GM23338 (cell line): ENCODE measurements around the gene GRIK4. TPM values are rescaled to one million over a fixed set of nuclear protein-coding genes. Genes with fewer than 3 reads are reported as not detected.

Experiments
- EZH2 ChIP-seq: fragments of 200-600 bp; sonication (generic); IDR thresholded peaks from one replicate; pipeline ENCODE4 v1.8.0; 2017; ENCODE audit warnings: antibody characterized with exemption, mild to moderate bottlenecking, low read depth; ENCODE audit not compliant: unreplicated experiment
- POLR2AphosphoS5 ChIP-seq: IDR thresholded peaks from 2 replicates; pipeline ENCODE4 v1.6.1; 2016; ENCODE audit warnings: antibody characterized with exemption, low read depth
- STAT1 ChIP-seq: IDR thresholded peaks from one replicate; pipeline ENCODE4 v1.6.1; 2016; ENCODE audit warnings: antibody characterized with exemption; ENCODE audit not compliant: unreplicated experiment
- ZNF331 ChIP-seq: fragments of 250-450 bp; sonication (Bioruptor Pico); IDR thresholded peaks from 2 replicates; pipeline ENCODE4 v1.5.0; 2020; ENCODE audit warnings: low read depth, mild to moderate bottlenecking, moderate library complexity
- polyA plus RNA-seq: library from polyadenylated mRNA; unstranded; fragments of >200 nt; fragmentation: Nextera tagmentation; extraction: Ambion mirVana; gene quantifications from 2 replicates; pipeline ENCODE4 v1.2.1, GENCODE V29; 2016
- total RNA-seq: library from RNA; depleted of rRNA; stranded (reverse); fragments of >200 nt; shearing (Covaris generic); gene quantifications from 2 replicates; pipeline ENCODE4 v1.2.3, GENCODE V29; 2014
- TF ChIP-seq, protein P1 (sequence below): fragments of 250-450 bp; sonication (Bioruptor Pico); IDR thresholded peaks from 2 replicates; pipeline ENCODE4 v1.5.0; 2020; ENCODE audit warnings: mild to moderate bottlenecking, moderate library complexity
- TF ChIP-seq, protein P2 (sequence below): IDR thresholded peaks from 2 replicates; pipeline ENCODE4 v1.6.1; 2016; ENCODE audit warnings: antibody characterized with exemption
- TF ChIP-seq, protein P3 (sequence below): IDR thresholded peaks from one replicate; pipeline ENCODE4 v1.6.1; 2018; ENCODE audit warnings: antibody characterized with exemption; ENCODE audit not compliant: unreplicated experiment

GRIK4 gene
- total and polyA plus RNA-seq, 2 experiments from 2014 or later, result 0.63 to 2.2 TPM

DNA sequence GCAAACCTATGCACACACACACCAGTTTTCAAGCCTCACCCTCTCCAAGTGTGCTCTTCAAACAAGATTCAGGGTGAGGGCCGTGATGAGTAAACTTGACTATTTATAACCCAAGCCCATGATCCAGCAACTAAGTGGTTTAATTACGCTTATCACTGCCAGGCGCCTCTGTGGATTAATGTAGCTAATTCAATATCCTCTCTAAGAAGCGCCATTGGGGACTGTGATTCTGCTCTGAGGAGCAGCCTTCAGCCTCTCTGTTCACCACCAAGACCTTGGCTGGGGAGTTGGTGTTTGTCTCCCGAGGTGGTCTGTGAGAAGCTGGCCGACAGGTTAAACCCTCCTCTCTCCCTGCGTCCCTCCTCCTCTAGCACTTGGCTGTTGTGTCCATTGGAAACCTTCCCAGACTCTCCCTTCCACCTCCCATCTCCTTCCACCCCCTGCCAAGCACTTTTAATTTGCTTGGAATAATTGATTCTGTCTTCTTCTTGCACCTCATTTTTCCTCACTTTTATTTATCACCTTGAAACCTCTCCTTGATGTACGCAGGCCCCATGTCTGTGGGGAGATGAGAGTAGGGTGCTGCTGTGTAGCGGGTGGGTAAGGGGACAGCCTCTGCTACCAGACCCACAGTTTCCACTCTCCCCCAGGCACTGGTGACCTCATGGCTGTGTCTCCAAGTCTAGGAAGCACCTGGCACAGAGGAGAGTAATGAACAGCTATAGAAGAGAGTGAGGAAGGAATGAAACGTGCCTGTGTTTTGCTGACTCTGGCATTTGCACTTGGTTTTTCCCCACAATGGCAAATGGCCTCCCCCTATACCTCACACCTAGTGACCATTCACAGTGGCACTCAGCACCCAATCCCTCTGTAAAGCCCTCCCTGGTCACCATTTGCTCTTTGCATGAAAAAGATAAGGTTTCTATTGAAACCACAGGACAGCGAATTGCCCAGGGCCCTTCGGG is 236.6 kb downstream of the GRIK4 start (continued):
- TF ChIP-seq, protein P1, sequence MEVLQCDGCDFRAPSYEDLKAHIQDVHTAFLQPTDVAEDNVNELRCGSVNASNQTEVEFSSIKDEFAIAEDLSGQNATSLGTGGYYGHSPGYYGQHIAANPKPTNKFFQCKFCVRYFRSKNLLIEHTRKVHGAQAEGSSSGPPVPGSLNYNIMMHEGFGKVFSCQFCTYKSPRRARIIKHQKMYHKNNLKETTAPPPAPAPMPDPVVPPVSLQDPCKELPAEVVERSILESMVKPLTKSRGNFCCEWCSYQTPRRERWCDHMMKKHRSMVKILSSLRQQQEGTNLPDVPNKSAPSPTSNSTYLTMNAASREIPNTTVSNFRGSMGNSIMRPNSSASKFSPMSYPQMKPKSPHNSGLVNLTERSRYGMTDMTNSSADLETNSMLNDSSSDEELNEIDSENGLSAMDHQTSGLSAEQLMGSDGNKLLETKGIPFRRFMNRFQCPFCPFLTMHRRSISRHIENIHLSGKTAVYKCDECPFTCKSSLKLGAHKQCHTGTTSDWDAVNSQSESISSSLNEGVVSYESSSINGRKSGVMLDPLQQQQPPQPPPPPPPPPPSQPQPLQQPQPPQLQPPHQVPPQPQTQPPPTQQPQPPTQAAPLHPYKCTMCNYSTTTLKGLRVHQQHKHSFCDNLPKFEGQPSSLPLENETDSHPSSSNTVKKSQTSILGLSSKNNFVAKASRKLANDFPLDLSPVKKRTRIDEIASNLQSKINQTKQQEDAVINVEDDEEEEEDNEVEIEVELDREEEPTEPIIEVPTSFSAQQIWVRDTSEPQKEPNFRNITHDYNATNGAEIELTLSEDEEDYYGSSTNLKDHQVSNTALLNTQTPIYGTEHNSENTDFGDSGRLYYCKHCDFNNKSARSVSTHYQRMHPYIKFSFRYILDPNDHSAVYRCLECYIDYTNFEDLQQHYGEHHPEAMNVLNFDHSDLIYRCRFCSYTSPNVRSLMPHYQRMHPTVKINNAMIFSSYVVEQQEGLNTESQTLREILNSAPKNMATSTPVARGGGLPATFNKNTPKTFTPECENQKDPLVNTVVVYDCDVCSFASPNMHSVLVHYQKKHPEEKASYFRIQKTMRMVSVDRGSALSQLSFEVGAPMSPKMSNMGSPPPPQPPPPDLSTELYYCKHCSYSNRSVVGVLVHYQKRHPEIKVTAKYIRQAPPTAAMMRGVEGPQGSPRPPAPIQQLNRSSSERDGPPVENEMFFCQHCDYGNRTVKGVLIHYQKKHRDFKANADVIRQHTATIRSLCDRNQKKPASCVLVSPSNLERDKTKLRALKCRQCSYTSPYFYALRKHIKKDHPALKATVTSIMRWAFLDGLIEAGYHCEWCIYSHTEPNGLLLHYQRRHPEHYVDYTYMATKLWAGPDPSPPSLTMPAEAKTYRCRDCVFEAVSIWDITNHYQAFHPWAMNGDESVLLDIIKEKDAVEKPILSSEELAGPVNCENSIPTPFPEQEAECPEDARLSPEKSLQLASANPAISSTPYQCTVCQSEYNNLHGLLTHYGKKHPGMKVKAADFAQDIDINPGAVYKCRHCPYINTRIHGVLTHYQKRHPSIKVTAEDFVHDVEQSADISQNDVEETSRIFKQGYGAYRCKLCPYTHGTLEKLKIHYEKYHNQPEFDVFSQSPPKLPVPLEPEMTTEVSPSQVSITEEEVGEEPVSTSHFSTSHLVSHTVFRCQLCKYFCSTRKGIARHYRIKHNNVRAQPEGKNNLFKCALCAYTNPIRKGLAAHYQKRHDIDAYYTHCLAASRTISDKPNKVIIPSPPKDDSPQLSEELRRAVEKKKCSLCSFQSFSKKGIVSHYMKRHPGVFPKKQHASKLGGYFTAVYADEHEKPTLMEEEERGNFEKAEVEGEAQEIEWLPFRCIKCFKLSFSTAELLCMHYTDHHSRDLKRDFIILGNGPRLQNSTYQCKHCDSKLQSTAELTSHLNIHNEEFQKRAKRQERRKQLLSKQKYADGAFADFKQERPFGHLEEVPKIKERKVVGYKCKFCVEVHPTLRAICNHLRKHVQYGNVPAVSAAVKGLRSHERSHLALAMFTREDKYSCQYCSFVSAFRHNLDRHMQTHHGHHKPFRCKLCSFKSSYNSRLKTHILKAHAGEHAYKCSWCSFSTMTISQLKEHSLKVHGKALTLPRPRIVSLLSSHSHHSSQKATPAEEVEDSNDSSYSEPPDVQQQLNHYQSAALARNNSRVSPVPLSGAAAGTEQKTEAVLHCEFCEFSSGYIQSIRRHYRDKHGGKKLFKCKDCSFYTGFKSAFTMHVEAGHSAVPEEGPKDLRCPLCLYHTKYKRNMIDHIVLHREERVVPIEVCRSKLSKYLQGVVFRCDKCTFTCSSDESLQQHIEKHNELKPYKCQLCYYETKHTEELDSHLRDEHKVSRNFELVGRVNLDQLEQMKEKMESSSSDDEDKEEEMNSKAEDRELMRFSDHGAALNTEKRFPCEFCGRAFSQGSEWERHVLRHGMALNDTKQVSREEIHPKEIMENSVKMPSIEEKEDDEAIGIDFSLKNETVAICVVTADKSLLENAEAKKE (CRISPR knock-in tag), result no peak
- no peak for TF ChIP-seq STAT1
- TF ChIP-seq, protein P2, sequence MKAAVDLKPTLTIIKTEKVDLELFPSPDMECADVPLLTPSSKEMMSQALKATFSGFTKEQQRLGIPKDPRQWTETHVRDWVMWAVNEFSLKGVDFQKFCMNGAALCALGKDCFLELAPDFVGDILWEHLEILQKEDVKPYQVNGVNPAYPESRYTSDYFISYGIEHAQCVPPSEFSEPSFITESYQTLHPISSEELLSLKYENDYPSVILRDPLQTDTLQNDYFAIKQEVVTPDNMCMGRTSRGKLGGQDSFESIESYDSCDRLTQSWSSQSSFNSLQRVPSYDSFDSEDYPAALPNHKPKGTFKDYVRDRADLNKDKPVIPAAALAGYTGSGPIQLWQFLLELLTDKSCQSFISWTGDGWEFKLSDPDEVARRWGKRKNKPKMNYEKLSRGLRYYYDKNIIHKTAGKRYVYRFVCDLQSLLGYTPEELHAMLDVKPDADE, result no peak
- TF ChIP-seq EZH2, result no peak
- TF ChIP-seq ZNF331 (CRISPR knock-in tag), result no peak
- TF ChIP-seq, protein P3, sequence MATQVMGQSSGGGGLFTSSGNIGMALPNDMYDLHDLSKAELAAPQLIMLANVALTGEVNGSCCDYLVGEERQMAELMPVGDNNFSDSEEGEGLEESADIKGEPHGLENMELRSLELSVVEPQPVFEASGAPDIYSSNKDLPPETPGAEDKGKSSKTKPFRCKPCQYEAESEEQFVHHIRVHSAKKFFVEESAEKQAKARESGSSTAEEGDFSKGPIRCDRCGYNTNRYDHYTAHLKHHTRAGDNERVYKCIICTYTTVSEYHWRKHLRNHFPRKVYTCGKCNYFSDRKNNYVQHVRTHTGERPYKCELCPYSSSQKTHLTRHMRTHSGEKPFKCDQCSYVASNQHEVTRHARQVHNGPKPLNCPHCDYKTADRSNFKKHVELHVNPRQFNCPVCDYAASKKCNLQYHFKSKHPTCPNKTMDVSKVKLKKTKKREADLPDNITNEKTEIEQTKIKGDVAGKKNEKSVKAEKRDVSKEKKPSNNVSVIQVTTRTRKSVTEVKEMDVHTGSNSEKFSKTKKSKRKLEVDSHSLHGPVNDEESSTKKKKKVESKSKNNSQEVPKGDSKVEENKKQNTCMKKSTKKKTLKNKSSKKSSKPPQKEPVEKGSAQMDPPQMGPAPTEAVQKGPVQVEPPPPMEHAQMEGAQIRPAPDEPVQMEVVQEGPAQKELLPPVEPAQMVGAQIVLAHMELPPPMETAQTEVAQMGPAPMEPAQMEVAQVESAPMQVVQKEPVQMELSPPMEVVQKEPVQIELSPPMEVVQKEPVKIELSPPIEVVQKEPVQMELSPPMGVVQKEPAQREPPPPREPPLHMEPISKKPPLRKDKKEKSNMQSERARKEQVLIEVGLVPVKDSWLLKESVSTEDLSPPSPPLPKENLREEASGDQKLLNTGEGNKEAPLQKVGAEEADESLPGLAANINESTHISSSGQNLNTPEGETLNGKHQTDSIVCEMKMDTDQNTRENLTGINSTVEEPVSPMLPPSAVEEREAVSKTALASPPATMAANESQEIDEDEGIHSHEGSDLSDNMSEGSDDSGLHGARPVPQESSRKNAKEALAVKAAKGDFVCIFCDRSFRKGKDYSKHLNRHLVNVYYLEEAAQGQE, result no peak
- TF ChIP-seq POLR2AphosphoS5, result no peak
